ENCODE data around the gene RAB7A.
"Not testable (repeated sequence)": the region's sequence is repeated elsewhere in the genome, so short reads cannot be mapped to it uniquely, and the experiment has no call there.

DNA sequence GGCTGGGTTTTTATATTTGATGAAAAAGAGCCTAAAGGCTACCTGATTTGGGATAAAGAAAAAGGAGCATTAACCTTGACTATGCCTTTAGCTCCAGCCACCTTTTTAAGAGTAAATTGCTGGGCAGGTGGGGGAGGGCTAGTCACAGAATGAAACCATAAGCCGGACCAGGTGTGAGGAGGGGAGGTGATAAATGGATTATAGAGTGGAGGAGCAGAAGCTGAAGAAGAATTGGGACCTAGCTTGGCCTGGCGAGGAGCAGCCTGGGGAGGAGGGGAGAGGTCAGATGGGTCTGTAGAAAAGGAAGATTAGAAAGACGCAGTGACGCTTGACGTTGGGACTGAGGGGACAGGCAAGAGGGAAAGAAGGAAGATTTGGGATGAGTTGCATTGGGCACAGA, 107.0 kb downstream of the RAB7A start:
- TF ChIP-seq CTCF (conservative IDR thresholded peaks at IDR 0.05; ENCODE audit: low read depth, low read length); RAD21 (IDR thresholded peaks at IDR 0.05; ENCODE audit: low read length); POLR2A (IDR thresholded peaks at IDR 0.05; ENCODE audit: low read depth, low read length); USF2 (IDR thresholded peaks at IDR 0.05; ENCODE audit: low read depth, low read length); CHD1 (IDR thresholded peaks at IDR 0.05; ENCODE audit: low read depth, low read length); CEBPB (IDR thresholded peaks at IDR 0.05; ENCODE audit: low read depth, low read length): not testable (repeated sequence)
